ENCODE data around the gene SIGLEC12. TPM values are rescaled to one million over a fixed set of nuclear protein-coding genes. Genes with fewer than 3 reads are reported as not detected.

SIGLEC12 gene
- total RNA-seq, 3 donors from 2014 or later (not counting 1 experiment from before 2014, with no cell fraction given) = 0.50 to 0.57 TPM; not detected in 1

DNA sequence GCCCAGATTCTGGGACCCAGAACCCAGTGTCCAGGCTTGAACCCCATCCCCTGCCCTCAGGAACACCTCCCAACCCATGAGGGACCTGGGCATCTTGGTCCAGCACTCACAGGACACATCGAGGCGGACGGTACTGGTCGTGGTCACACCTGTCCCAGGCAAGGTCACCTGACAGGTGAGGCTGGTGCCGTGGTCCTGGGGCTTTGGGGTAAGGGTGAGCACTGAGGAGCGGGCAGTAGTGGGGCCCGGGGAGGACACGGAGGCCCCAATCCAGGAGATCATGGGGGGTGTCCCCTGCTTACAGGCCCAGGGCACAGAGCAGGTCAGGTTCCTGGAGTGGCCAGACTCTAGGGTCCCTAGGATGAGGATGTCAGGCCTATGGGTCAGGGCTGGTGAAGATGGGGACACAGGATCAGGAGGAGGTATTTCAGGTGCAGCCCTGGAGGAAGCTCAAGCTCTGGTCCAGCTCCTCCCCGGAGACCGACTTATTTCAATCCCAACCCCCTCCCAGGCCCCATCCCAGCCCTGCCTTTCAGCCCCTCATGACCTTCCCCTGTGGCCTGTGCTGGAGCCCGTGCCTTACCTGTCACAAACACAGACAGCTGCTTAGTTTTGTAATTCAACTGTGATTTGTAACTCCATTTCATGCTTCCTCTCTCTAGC is 44.1 kb downstream of the SIGLEC12 start:
- no peak overlapping the region for H3K4me3 ChIP-seq (ENCODE audit: low read length)
- no peak for DNase-seq
- no peak overlapping the region for H3K4me3 Mint-ChIP-seq
- intact Hi-C loops (cut with micrococcal nuclease) = no loop called here
- peaks cover 0 to 14% of the 10 kb centered on the region in 2 donors for H3K4me1 Mint-ChIP-seq
- peaks cover 24% of the 10 kb centered on the region for H3K4me1 ChIP-seq (ENCODE audit: control insufficient read depth, insufficient read depth, low read length)
- no peaks in the 10 kb centered on the region for H3K36me3 ChIP-seq (ENCODE audit: control insufficient read depth, insufficient read depth, low read length)
- WGBS (ENCODE audit: insufficient coverage) = 89% methylated on average over 11 of the region's 11 CpGs
- H3K9me3 Mint-ChIP-seq = no peaks in the 10 kb centered on the region
- no peaks in the 10 kb centered on the region for H3K9me3 ChIP-seq (ENCODE audit: control insufficient read depth, insufficient read depth, low read length)
- H3K27ac ChIP-seq (ENCODE audit: low read length) = no peak overlapping the region
- H3K27ac Mint-ChIP-seq = no peak overlapping the region
- H3K27me3 ChIP-seq (ENCODE audit: control insufficient read depth, insufficient read depth, low read length) = peaks cover 13% of the 10 kb centered on the region
- no peak for ATAC-seq
- peaks cover 5 to 19% of the 10 kb centered on the region in 2 donors for H3K27me3 Mint-ChIP-seq (ENCODE audit: low read depth in 2 of 2)
- no peaks in the 10 kb centered on the region for H3K36me3 Mint-ChIP-seq
- TF ChIP-seq, protein P1, sequence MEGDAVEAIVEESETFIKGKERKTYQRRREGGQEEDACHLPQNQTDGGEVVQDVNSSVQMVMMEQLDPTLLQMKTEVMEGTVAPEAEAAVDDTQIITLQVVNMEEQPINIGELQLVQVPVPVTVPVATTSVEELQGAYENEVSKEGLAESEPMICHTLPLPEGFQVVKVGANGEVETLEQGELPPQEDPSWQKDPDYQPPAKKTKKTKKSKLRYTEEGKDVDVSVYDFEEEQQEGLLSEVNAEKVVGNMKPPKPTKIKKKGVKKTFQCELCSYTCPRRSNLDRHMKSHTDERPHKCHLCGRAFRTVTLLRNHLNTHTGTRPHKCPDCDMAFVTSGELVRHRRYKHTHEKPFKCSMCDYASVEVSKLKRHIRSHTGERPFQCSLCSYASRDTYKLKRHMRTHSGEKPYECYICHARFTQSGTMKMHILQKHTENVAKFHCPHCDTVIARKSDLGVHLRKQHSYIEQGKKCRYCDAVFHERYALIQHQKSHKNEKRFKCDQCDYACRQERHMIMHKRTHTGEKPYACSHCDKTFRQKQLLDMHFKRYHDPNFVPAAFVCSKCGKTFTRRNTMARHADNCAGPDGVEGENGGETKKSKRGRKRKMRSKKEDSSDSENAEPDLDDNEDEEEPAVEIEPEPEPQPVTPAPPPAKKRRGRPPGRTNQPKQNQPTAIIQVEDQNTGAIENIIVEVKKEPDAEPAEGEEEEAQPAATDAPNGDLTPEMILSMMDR (IDR thresholded peaks at IDR 0.05) = no peak

DNA sequence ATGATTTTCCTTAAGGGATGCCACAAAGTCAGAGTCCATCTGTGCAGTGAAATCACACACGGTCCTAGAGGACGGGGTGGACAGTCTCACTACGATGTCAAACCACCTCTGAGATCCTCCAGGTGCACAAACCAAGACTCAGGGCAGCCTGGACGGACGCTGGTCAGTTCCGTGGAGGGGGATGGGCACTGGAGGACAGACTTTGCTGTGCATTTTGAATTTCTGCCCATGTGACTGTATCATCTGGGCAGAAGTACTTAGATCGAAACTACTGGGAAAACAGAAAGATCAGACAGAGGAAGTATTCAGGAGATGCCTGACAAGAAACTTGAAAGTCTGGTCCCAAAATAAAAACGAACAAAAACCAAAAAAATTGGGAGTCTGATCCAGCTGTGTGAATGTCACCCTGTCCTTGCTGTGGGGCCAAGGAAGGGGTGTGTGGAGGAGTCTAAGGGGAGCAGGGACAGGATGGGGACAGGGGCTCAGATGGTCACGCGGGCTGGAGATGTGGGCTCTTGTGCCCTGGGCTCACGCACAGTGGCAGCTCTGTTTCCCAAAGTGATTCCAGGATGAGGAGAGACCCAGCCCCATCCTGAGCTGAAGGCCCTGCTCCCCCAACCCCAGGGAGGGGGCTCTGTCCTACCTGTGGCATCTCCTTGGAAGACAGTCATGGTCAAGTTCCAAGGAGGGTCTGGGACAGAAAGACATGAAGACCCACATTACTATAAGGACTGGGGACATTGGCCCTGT is 44.9 kb downstream of the SIGLEC12 start:
- Mint-ChIP-seq H3K36me3 (no peaks in the 10 kb centered on the region), H3K9me3 (no peaks in the 10 kb centered on the region), H3K27me3 (ENCODE audit: low read depth in 2 of 2) (peaks cover 5 to 18% of the 10 kb centered on the region in 2 donors), H3K4me3 (no peak overlapping the region), H3K4me1 (peaks cover 0 to 12% of the 10 kb centered on the region in 2 donors), H3K27ac (no peak overlapping the region)
- Histone ChIP-seq H3K4me3 (ENCODE audit: low read length) (no peak overlapping the region), H3K9me3 (ENCODE audit: control insufficient read depth, insufficient read depth, low read length) (no peaks in the 10 kb centered on the region), H3K27ac (ENCODE audit: low read length) (no peak overlapping the region), H3K36me3 (ENCODE audit: control insufficient read depth, insufficient read depth, low read length) (no peaks in the 10 kb centered on the region), H3K4me1 (ENCODE audit: control insufficient read depth, insufficient read depth, low read length) (peaks cover 16% of the 10 kb centered on the region), H3K27me3 (ENCODE audit: control insufficient read depth, insufficient read depth, low read length) (peaks cover 6% of the 10 kb centered on the region)
- TF ChIP-seq, protein P1 (IDR thresholded peaks at IDR 0.05) = no peak
- 89% methylated on average over 11 of the region's 11 CpGs for WGBS (ENCODE audit: insufficient coverage)
- ATAC-seq (no peak), DNase-seq (no peak)
- intact Hi-C loops (cut with micrococcal nuclease) = no loop called here

DNA sequence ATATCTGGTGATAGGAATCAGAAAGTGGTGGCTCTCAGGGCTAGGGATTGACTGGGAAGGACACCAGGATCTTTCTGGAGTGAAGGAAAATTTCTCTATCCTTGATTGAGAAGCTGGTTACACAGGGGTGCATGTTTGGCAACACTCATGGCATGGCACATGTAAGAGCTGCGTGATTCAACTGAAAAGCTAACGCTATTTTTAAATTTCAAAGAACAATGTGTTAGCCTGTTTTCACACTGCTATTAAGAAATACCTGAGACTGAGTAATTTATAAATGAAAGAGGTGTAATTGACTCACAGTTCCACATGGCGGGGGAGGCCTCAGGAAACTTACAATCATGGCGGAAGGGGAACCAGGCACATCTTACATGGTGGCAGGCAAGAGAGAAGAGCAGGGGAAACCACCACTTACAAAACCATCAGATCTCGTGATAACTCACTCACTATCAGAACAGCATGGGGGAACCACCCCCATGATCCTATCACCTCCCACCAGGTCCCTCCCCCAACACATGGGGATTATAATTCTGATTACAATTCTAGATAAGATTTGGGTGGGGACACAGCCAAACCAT is 50.8 kb downstream of the SIGLEC12 start:
- Mint-ChIP-seq H3K9me3 (no peaks in the 10 kb centered on the region), H3K4me1 (peaks cover 11 to 12% of the 10 kb centered on the region in 2 donors), H3K27me3 (ENCODE audit: low read depth in 2 of 2) (peaks cover 0 to 7% of the 10 kb centered on the region in 2 donors), H3K4me3 (no peak overlapping the region), H3K27ac (no peak overlapping the region), H3K36me3 (no peaks in the 10 kb centered on the region)
- TF ChIP-seq, protein P1 (IDR thresholded peaks at IDR 0.05) = no peak
- WGBS (ENCODE audit: insufficient coverage) = 81% methylated on average over 5 of the region's 5 CpGs
- ATAC-seq (no peak), DNase-seq (no peak)
- no peak overlapping the region for H3K27ac ChIP-seq (ENCODE audit: low read length)
- H3K36me3 ChIP-seq (ENCODE audit: control insufficient read depth, insufficient read depth, low read length) = no peaks in the 10 kb centered on the region
- no peak overlapping the region for H3K4me3 ChIP-seq (ENCODE audit: low read length)
- H3K27me3 ChIP-seq (ENCODE audit: control insufficient read depth, insufficient read depth, low read length) = no peaks in the 10 kb centered on the region
- intact Hi-C loops (cut with micrococcal nuclease) = no loop called here
- H3K9me3 ChIP-seq (ENCODE audit: control insufficient read depth, insufficient read depth, low read length) = peaks cover 5% of the 10 kb centered on the region
- peaks cover 11% of the 10 kb centered on the region for H3K4me1 ChIP-seq (ENCODE audit: control insufficient read depth, insufficient read depth, low read length)

All from natural killer cell (primary cell).